Stimulated activated CD4-positive, alpha-beta T cell treated with anti-CD3 and anti-CD28 coated beads, Interleukin-2, amount 100 ng/mL, for 4 hours (primary cell): Measurements from ENCODE around the gene PIM1.
"Not testable (repeated sequence)": the region's sequence is repeated elsewhere in the genome, so short reads cannot be mapped to it uniquely, and the experiment has no call there.

Experiments
- DNase-seq: peaks from one replicate; pipeline ENCODE4 v3.0.0-alpha.2; 2020; ENCODE audit warnings: low read depth

PIM1 gene

GRCh38 chr6:37171201-37171969, 1.4 kb downstream of the PIM1 start:
- no peak for DNase-seq

DNA sequence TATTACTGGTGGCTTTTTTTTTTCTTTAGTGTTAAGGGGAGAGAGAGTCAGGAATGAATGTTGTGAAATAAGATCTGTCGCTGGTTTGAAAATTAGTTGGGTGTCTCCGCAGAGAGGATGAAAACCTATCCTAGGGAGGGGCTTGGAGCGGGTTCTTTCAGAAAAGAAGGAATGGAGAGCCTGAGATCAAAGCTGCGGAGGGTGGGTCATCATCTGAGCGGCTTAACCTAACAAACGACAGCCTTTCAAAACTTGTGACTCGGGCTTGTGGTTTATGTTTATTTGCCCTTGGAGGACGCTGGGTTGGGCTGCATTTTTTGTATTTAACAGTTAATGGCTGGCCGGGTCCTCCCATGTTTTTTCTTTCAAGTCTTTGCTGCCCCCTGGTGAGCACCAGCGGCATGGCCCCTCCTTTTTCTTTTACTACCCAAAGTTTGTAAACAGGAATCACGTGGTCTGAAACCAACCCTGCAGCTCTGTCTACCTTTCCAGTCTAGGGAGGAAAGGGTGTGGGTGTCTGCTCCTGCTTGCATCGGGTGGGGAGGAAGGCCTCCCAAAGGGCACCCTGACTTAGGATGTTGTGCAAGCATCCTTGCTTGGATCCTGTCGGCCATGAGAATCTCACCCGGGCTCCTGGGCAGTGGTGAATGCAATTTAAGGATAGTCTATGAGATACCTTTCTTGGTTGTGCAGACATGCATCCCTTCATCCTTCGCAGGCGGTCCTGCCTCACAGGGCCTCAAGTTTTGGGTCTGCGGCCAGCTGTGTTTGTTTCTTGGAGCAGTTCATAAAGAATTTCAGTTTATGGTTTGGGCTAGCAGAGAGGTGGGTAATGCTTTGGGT, 2.2 kb downstream of the PIM1 start:
- peak; percentile 85 for DNase-seq

DNA sequence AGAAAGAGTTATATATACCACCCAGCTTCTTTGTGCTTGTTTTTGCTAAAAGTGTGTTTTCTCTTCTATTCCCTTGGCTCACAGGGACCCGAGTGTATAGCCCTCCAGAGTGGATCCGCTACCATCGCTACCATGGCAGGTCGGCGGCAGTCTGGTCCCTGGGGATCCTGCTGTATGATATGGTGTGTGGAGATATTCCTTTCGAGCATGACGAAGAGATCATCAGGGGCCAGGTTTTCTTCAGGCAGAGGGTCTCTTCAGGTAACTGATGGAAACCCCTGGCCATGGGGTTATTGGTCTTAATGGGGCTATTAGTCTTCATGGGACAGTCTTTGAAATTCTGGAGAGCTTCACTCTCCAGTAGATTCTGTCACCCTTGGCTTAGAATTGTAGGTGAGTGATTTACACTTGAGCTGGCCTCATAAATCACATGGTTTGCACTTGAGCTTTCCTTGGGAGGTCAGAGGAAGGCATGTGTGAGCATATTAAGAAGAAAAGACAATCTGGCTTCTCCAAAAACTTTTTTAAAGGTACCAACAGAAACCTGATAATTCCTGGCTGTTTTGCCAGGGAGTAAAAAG, 3.0 kb downstream of the PIM1 start:
- no peak for DNase-seq

GRCh38 chr6:37173493-37174195, 3.7 kb downstream of the PIM1 start:
- DNase-seq = peak; percentile 52

- DNase-seq = no peak
These were observed 4.2 kb downstream of the PIM1 start for GRCh38 chr6:37174196-37174514.

- DNase-seq = no peak
These were observed 4.8 kb downstream of the PIM1 start for GRCh38 chr6:37174515-37175331.

- no peak for DNase-seq
These were observed 5.6 kb downstream of the PIM1 start for GRCh38 chr6:37175332-37176267.

- DNase-seq = no peak
These were observed 6.5 kb downstream of the PIM1 start for GRCh38 chr6:37176268-37177076.

GRCh38 chr6:37177077-37177934, 7.4 kb downstream of the PIM1 start:
- DNase-seq = no peak

DNA sequence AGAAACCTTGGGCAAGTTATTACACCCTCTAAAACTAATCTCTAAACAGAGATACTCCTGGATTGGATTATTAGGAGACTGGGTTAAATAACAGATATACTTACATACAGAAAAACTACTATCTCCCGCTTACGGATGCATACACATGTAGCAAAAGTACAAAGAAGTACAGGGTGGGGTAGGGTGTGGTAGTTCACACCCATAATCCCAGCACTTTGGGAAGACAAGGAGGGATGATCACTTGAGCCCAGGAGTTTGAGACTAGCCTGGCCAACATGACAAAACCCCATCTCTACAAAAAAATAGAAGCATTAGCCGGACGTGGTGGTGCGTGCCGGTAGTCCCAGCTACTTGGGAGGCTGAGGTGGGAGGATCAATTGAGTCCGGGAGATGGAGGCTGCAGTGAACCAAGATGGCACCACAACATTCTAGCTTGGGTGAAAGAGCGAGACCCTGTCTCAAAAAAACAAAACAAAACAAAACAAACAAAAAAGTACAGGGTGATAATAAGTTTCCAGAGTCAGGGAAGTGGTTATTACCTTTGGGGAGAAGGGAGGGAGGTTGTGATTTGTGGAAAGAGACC, 8.1 kb downstream of the PIM1 start:
- no peak for DNase-seq

GRCh38 chr6:37180075-37180474, 10.1 kb downstream of the PIM1 start:
- no peak for DNase-seq

GRCh38 chr6:37180610-37181009, 10.7 kb downstream of the PIM1 start:
- DNase-seq = not testable (repeated sequence)

- peak; percentile 47 for DNase-seq
These were observed 13.0 kb downstream of the PIM1 start for GRCh38 chr6:37182736-37183590.

GRCh38 chr6:37185949-37186720, 16.2 kb downstream of the PIM1 start:
- DNase-seq = not testable (repeated sequence)

DNA sequence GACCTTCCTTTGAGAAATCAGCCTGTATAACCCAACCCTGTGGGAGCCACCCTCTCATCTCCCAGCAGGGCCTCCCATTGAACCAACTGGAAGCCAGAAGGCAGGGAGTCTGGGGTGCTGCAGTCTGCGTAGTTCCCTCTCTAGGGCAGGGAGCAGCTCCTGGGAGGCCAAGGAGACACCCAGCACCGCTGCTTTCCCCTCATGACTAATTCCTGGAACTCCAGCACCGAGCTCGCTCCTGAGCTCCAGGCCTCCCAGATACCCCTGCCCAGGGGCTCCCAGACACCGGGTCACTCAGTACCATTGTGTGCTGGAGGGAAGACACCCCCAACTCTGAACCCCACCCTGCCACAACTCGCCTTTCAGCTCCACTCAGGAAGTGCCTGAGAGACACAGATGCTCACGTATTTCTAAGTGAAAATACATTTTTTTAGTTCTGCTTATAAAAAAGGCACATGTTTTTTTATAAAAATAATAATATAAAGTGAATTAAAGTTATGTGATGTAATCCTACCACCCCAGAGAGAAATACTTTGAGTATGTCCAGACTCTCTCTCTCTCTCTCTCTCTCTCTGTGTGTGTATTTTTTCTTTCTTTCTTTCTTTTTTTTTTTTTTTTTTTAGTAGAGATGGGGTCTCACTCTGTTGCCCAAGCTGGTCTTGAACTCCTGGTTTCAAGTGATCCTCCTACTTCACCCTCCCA, 17.5 kb downstream of the PIM1 start:
- no peak for DNase-seq
